Fibroblast of lung (primary cell): ENCODE measurements around the gene VWA8.

Experiments used
- EZH2 ChIP-seq: IDR thresholded peaks from 2 replicates; pipeline ENCODE4 v1.5.1; 2012; ENCODE audit warnings: low read length, control low read depth, mild to moderate bottlenecking; ENCODE audit errors: missing control alignments
- TF ChIP-seq, protein P1 (sequence below), 2 donors: IDR thresholded peaks in 1 of 2; conservative IDR thresholded peaks in 1 of 2; 1 replicate in 1 of 2; 2 replicates in 1 of 2; pipeline ENCODE4 v1.5.1; 2011 to 2012; ENCODE audit warnings: low read length in 2 of 2, control low read depth in 1 of 2, inconsistent platforms in 1 of 2, low read depth in 1 of 2, mild to moderate bottlenecking in 1 of 2

- TF ChIP-seq EZH2, result no peak
- TF ChIP-seq, protein P1, sequence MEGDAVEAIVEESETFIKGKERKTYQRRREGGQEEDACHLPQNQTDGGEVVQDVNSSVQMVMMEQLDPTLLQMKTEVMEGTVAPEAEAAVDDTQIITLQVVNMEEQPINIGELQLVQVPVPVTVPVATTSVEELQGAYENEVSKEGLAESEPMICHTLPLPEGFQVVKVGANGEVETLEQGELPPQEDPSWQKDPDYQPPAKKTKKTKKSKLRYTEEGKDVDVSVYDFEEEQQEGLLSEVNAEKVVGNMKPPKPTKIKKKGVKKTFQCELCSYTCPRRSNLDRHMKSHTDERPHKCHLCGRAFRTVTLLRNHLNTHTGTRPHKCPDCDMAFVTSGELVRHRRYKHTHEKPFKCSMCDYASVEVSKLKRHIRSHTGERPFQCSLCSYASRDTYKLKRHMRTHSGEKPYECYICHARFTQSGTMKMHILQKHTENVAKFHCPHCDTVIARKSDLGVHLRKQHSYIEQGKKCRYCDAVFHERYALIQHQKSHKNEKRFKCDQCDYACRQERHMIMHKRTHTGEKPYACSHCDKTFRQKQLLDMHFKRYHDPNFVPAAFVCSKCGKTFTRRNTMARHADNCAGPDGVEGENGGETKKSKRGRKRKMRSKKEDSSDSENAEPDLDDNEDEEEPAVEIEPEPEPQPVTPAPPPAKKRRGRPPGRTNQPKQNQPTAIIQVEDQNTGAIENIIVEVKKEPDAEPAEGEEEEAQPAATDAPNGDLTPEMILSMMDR (conservative IDR thresholded peaks at IDR 0.05 in 1 of 2, IDR thresholded peaks at IDR 0.05 in 1 of 2; ENCODE audit: low read depth in 1 of 2, low read length in 2 of 2), result peak in 1 of 2 donors; percentile 30
Measured at GRCh38 chr13:41568972-41569351, 391.9 kb downstream of the VWA8 start.
